ENCODE data around the gene GADD45B.

- TF ChIP-seq CTCF (IDR thresholded peaks at IDR 0.05): no peak
- no peak for TF ChIP-seq POLR2A (IDR thresholded peaks at IDR 0.05)
Measured at GRCh38 chr19:2477141-2477710, 1.3 kb downstream of the GADD45B start.

Measured in Peyer's patch (tissue), 4 donors.